ENCODE data around the gene BTF3L4. TPM values are rescaled to one million over a fixed set of nuclear protein-coding genes. Genes with fewer than 3 reads are reported as not detected.
"Not testable (repeated sequence)": the region's sequence is repeated elsewhere in the genome, so short reads cannot be mapped to it uniquely, and the experiment has no call there.

The BTF3L4 gene
- total RNA-seq, 1 experiment from 2014 or later: 89.4 TPM

DNA sequence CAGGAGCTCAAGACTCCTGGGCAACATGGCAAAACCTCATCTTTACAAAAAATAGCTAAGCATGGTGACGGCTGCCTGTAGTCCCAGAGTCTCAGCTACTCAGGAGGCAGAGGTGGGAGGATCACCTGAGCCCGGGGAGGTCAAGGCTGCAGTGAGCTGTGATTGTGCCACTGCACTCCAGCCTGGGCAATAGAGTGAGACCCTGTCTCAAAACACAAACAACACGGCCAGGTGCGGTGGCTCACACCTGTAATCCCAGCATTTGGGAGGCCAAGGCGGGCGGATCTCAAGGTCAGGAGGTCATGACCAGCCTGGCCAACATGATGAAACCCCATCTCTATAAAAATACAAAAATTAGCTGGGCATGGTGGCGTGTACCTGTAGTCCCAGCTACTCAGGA lies 38.2 kb downstream of the BTF3L4 start:
- H3K4me1 Mint-ChIP-seq; H3K4me3 Mint-ChIP-seq; H3K27me3 Mint-ChIP-seq (ENCODE audit: low read depth); DNase-seq (ENCODE audit: low spot score); ATAC-seq; CTCF ChIA-PET; H3K9me3 Mint-ChIP-seq; H3K27ac Mint-ChIP-seq: not testable (repeated sequence)
- peaks cover 23% of the 10 kb centered on the region for H3K36me3 Mint-ChIP-seq
- TF ChIP-seq NFATC4 (CRISPR knock-in tag; IDR thresholded peaks at IDR 0.05) (0 out of 2 replicates have a peak, but pooled peaks have one; percentile 52), ZNF121 (CRISPR knock-in tag; IDR thresholded peaks at IDR 0.05) (peak; percentile 93), ZNF671 (CRISPR knock-in tag; IDR thresholded peaks at IDR 0.05) (0 out of 2 replicates have a peak, but pooled peaks have one; percentile 61)
- POLR2A ChIA-PET: interaction anchor here (0.6 kb wide), 2 partner anchors 10 to 253 kb away, joined by 3 to 6 read pairs; no protein-coding TSS in a partner anchor

DNA sequence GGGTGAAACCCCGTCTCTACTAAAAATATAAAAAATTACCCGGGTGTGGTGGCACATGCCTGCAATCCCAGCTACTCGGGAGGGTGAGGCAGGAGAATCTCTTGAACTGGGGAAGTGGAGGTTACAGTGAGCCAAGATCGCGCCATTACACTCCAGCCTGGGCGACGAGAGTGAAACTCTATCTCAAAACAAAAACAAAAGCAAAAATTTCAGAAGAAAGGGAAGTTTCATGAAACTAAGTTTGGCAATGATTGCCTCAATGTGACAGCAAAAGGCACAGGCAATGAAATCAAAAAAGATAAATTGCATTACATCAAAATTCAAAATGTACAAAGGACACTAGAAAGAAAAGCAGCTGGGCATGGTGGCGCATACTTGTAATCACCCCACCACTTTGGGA lies 40.1 kb downstream of the BTF3L4 start:
- POLR2A ChIA-PET: interaction anchor here (1.0 kb wide), 1 partner anchor 14 kb away, joined by 3 read pairs; no protein-coding TSS in a partner anchor
- CTCF ChIA-PET: interaction anchor here (1.4 kb wide), 1 partner anchor 172 kb away, joined by 3 read pairs; no protein-coding TSS in a partner anchor
- Mint-ChIP-seq H3K27me3 (ENCODE audit: low read depth) (no peaks in the 10 kb centered on the region), H3K9me3 (peaks cover 7% of the 10 kb centered on the region), H3K36me3 (peaks cover 6% of the 10 kb centered on the region), H3K4me1 (0 out of 2 replicates have a peak, but pooled peaks cover 2% of the 10 kb centered on the region), H3K27ac (no peak overlapping the region), H3K4me3 (no peak overlapping the region)
- ATAC-seq (no peak), DNase-seq (ENCODE audit: low spot score) (no peak)
- TF ChIP-seq SP1 (CRISPR knock-in tag; conservative IDR thresholded peaks at IDR 0.05) (no peak), NR2C2 (CRISPR knock-in tag; IDR thresholded peaks at IDR 0.05) (no peak), ARID4B (CRISPR knock-in tag; IDR thresholded peaks at IDR 0.05; ENCODE audit: borderline replicate concordance) (no peak), CDX4 (CRISPR knock-in tag; IDR thresholded peaks at IDR 0.05; ENCODE audit: borderline replicate concordance) (no peak), TEAD1 (CRISPR knock-in tag; IDR thresholded peaks at IDR 0.05) (no peak), TEAD4 (CRISPR knock-in tag; IDR thresholded peaks at IDR 0.05) (no peak), SMAD3 (CRISPR knock-in tag; IDR thresholded peaks at IDR 0.05; ENCODE audit: borderline replicate concordance) (no peak), ZNF232 (CRISPR knock-in tag; IDR thresholded peaks at IDR 0.05) (no peak), TCF7 (CRISPR knock-in tag; IDR thresholded peaks at IDR 0.05; ENCODE audit: low read depth) (no peak), GRHL2 (CRISPR knock-in tag; IDR thresholded peaks at IDR 0.05; ENCODE audit: insufficient replicate concordance, severe bottlenecking) (no peak), FOXJ3 (CRISPR knock-in tag; IDR thresholded peaks at IDR 0.05; ENCODE audit: borderline replicate concordance) (no peak), RELA (CRISPR knock-in tag; IDR thresholded peaks at IDR 0.05; ENCODE audit: borderline replicate concordance) (no peak), ATF3 (CRISPR knock-in tag; conservative IDR thresholded peaks at IDR 0.05) (no peak), PRDM15 (CRISPR knock-in tag; IDR thresholded peaks at IDR 0.05) (no peak), ZNF423 (CRISPR knock-in tag; IDR thresholded peaks at IDR 0.05) (no peak), ZBTB21 (CRISPR knock-in tag; IDR thresholded peaks at IDR 0.05; ENCODE audit: borderline replicate concordance) (no peak)
- TF ChIP-seq, protein P1, sequence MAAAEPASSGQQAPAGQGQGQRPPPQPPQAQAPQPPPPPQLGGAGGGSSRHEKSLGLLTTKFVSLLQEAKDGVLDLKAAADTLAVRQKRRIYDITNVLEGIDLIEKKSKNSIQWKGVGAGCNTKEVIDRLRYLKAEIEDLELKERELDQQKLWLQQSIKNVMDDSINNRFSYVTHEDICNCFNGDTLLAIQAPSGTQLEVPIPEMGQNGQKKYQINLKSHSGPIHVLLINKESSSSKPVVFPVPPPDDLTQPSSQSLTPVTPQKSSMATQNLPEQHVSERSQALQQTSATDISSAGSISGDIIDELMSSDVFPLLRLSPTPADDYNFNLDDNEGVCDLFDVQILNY (CRISPR knock-in tag; IDR thresholded peaks at IDR 0.05): no peak
- TF ChIP-seq, protein P2, sequence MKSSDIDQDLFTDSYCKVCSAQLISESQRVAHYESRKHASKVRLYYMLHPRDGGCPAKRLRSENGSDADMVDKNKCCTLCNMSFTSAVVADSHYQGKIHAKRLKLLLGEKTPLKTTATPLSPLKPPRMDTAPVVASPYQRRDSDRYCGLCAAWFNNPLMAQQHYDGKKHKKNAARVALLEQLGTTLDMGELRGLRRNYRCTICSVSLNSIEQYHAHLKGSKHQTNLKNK (CRISPR knock-in tag; IDR thresholded peaks at IDR 0.05): no peak
- TF ChIP-seq, protein P3, sequence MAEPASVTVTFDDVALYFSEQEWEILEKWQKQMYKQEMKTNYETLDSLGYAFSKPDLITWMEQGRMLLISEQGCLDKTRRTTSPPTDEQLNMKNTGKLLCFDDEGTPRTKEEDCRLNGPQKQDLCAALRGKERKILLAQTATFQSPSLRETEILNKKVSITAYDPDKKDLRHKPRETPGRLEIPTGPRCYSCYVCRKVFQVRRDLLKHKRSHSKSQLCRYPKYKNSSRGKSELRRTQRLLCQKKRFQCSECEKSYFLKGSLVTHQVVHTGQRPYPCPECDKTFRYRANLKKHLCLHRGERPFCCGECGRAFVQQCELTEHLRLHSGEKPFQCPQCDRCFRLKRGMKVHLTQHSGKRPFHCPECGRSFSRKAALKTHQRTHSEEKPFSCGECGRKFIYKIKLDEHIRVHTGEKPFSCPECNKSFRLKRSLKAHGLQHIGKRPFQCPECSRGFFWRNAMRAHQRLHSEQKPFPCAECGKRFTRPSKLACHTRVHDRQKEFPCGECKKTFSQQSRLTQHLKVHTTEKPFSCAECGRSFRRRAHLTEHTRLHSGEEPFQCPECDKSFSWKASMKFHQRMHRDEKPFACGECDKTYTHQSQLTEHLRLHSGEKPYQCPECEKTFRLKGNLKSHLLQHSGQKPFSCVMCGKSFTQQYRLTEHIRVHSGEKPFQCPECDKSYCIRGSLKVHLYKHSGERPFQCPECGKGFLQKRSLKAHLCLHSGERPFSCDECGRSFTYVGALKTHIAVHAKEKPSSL (CRISPR knock-in tag; conservative IDR thresholded peaks at IDR 0.05): no peak
